GM12878 (cell line): ENCODE results near the gene PPT1. TPM values are rescaled to one million over a fixed set of nuclear protein-coding genes. Genes with fewer than 3 reads are reported as not detected.

Experiments
- ATAC-seq: fragments of 200-7000 bp; cut with Tn5 transposase; 3 replicates; pipeline ENCODE4 v1.9.1; 2020; ENCODE audit warnings: mild to moderate bottlenecking, moderate library complexity
- BruUV-seq: library from RNA; stranded (reverse); fragments of 400-500 nt; replicated peaks from 2 replicates; lab custom pipeline; 2021; lab: Mats Ljungman, UMichigan
- CTCF ChIA-PET: fragments of 300-600 bp; sonication (Branson Sonifier 250); formaldehyde crosslinking; extraction: SDS; loops from one replicate; lab custom pipeline; 2021; ENCODE audit warnings: inconsistent platforms; lab: Yijun Ruan, JAX
- POLR2A ChIA-PET: fragments of 350-600 bp; formaldehyde crosslinking; extraction: SDS; loops from one replicate; lab custom pipeline; 2021; ENCODE audit warnings: inconsistent platforms; lab: Charles Lee
- RAD21 ChIA-PET: fragments of 300-600 bp; sonication (Branson Sonifier 250); formaldehyde crosslinking; loops from one replicate; lab custom pipeline; 2023; ENCODE audit warnings: antibody characterized with exemption; ENCODE audit not compliant: unreplicated experiment; lab: Charles Lee
- SMC1A ChIA-PET: fragments of 300-600 bp; sonication (Branson Sonifier 250); formaldehyde crosslinking; loops from one replicate; lab custom pipeline; 2023; ENCODE audit not compliant: unreplicated experiment, uncharacterized antibody; lab: Charles Lee
- DNase-seq: peaks from one replicate; pipeline ENCODE4 v3.0.0-alpha.2; 2011; ENCODE audit warnings: low read depth, low spot score
- FAIRE-seq: peaks from 3 replicates; lab custom pipeline; 2011; peaks lifted over from hg19 to GRCh38; lab: Jason Lieb, UNC
- H2AFZ ChIP-seq: 2 replicates; pipeline ENCODE4 v1.6.0; 2011; ENCODE audit warnings: low read depth, low read length, control low read depth; ENCODE audit not compliant: control insufficient read depth
- H3K27ac ChIP-seq: 2 replicates; pipeline ENCODE4 v1.5.1; 2011; ENCODE audit warnings: control low read depth; ENCODE audit not compliant: control insufficient read depth, insufficient read depth
- H3K27me3 ChIP-seq, 2 experiments: replicated peaks in 1 of 2; 2 replicates each; pipeline versions ENCODE4 v1.6.0 to v1.6.1; 2011; ENCODE audit warnings: low read length in 1 of 2; ENCODE audit not compliant: control insufficient read depth in 2 of 2, insufficient read depth in 2 of 2
- H3K36me3 ChIP-seq, 2 experiments: 2 replicates each; pipeline ENCODE4 v1.5.1; 2011; ENCODE audit warnings: low read length in 1 of 2; ENCODE audit not compliant: control insufficient read depth in 2 of 2, insufficient read depth in 2 of 2
- H3K4me1 ChIP-seq: 2 replicates; pipeline ENCODE4 v1.6.1; 2011; ENCODE audit warnings: mild to moderate bottlenecking, low read length, moderate library complexity, mixed read lengths; ENCODE audit not compliant: control insufficient read depth, insufficient read depth
- H3K4me2 ChIP-seq: 2 replicates; pipeline ENCODE4 v1.6.0; 2011; ENCODE audit warnings: control low read depth; ENCODE audit not compliant: control insufficient read depth, insufficient read depth
- H3K4me3 ChIP-seq: fragments of 200-600 bp; sonication (generic); 2 replicates; pipeline ENCODE4 v1.5.1; 2016
- H3K79me2 ChIP-seq: 2 replicates; pipeline ENCODE4 v1.6.0; 2011; ENCODE audit warnings: low read length; ENCODE audit not compliant: control insufficient read depth, insufficient read depth
- H3K9ac ChIP-seq: 2 replicates; pipeline ENCODE4 v1.8.0; 2011; ENCODE audit warnings: low read length, control low read depth, mixed read lengths; ENCODE audit not compliant: control insufficient read depth, insufficient read depth
- H3K9me3 ChIP-seq: replicated peaks from 3 replicates; pipeline ENCODE4 v1.5.1; 2011; ENCODE audit warnings: mild to moderate bottlenecking, low read length; ENCODE audit not compliant: control insufficient read depth, insufficient read depth
- H4K20me1 ChIP-seq: 2 replicates; pipeline ENCODE4 v1.6.0; 2011; ENCODE audit not compliant: control insufficient read depth, insufficient read depth
- ASH2L ChIP-seq: fragments of 300-600, 200-600 bp; sonication (generic); IDR thresholded peaks from 2 replicates; pipeline ENCODE4 v1.6.1; 2017; ENCODE audit warnings: low read depth, mild to moderate bottlenecking, borderline replicate concordance
- BHLHE40 ChIP-seq, 2 experiments: fragments of 450-650 bp in 1 of 2; IDR thresholded peaks; 2 replicates each; pipeline ENCODE4 v1.6.1; 2011 to 2017; ENCODE audit warnings: low read depth in 2 of 2, borderline replicate concordance in 1 of 2, improper control_type of control experiment in 1 of 2, low read length in 1 of 2, mild to moderate bottlenecking in 1 of 2
- CUX1 ChIP-seq: IDR thresholded peaks from 2 replicates; pipeline ENCODE4 v1.6.1; 2012; ENCODE audit warnings: improper control_type of control experiment, low read depth, low read length; ENCODE audit not compliant: insufficient replicate concordance
- MXI1 ChIP-seq: fragments of 150-350 bp; IDR thresholded peaks from 2 replicates; pipeline ENCODE4 v1.6.1; 2011; ENCODE audit warnings: low read depth, mild to moderate bottlenecking, inconsistent platforms, low read length, improper control_type of control experiment
- NRF1 ChIP-seq: conservative IDR thresholded peaks from 2 replicates; pipeline ENCODE4 v1.6.1; 2011; ENCODE audit warnings: mild to moderate bottlenecking, low read depth, low read length, improper control_type of control experiment
- STAT1 ChIP-seq: fragments of 450-650 bp; conservative IDR thresholded peaks from 2 replicates; pipeline ENCODE4 v1.6.1; 2014; ENCODE audit warnings: antibody characterized with exemption, mild to moderate bottlenecking
- ZNF24 ChIP-seq: fragments of 450-650 bp; IDR thresholded peaks from 2 replicates; pipeline ENCODE4 v1.6.1; 2017; ENCODE audit warnings: antibody characterized with exemption, mild to moderate bottlenecking
- WGBS: methylation state at CpG from one replicate; pipeline ENCODE4 v1.1.6; 2016; ENCODE audit warnings: low lambda C conversion rate; ENCODE audit not compliant: insufficient replicate concordance, insufficient coverage; ENCODE audit errors: missing lambda C conversion rate; 5-methylcytosine and 5-hydroxymethylcytosine counted together
- in situ Hi-C: fragments of 300-500 bp; cut with MboI; formaldehyde crosslinking; loops from 9 replicates; pipeline ENCODE4 v1.14.3; 2018; ENCODE audit warnings: mixed read lengths
- intact Hi-C: fragments of 100-400 bp; cut with micrococcal nuclease; formaldehyde crosslinking; loops from one replicate; pipeline ENCODE4 v1.14.2; 2022; ENCODE audit not compliant: unreplicated experiment
- polyA plus RNA-seq, 11 experiments: library from polyadenylated mRNA; depleted of rRNA in 4 of 11; unstranded in 6 of 11; stranded (reverse) in 5 of 11; fragments of >200 nt; fragmentation: Nextera tagmentation in 4 of 11; fragmentation: Illumina TruSeq in 1 of 11; extraction: Ambion mirVana in 4 of 11; extraction: Trizol in 1 of 11; gene quantifications; 1 replicate in 1 of 11; 2 replicates in 10 of 11; pipeline versions ENCODE4 v1.2.1 to v1.2.3, GENCODE V29; 2011 to 2016; ENCODE audit warnings: inconsistent platforms in 2 of 11, missing spikeins in 2 of 11, low read depth in 1 of 11
- total RNA-seq, 4 experiments: library from RNA; depleted of rRNA in 3 of 4; stranded (reverse); fragments of >200 nt in 3 of 4; fragmentation: Illumina TruSeq in 1 of 4; extraction: Trizol in 1 of 4; gene quantifications; 2 replicates each; pipeline versions ENCODE4 v1.2.1 to v1.2.3, GENCODE V29; 2013 to 2021

The PPT1 gene
- total and polyA plus RNA-seq, 10 of the 15 experiments (the other 5 are each of a cell fraction or from before 2014, with no cell fraction given) = 50.4 to 147 (median 103) TPM

GRCh38 chr1:40141878-40142535, 45.0 kb upstream of the PPT1 start:
- Histone ChIP-seq H3K4me3 (no peak overlapping the region), H4K20me1 (no peaks in the 10 kb centered on the region), H3K4me1 (no peaks in the 10 kb centered on the region), H3K36me3 (no peaks in the 10 kb centered on the region), H3K4me2 (no peak overlapping the region), H3K27me3 (no peaks in the 10 kb centered on the region; a peak in 1 of 4 replicates), H2AFZ (no peak overlapping the region), H3K9ac (no peak overlapping the region), H3K79me2 (no peaks in the 10 kb centered on the region), H3K27ac (no peak overlapping the region), H3K9me3 (no peaks in the 10 kb centered on the region)
- intact Hi-C loops = no loop called here
- no peak for DNase-seq
- BruUV-seq = no TSS peak
- SMC1A ChIA-PET = interaction anchor here (0.8 to 5.0 kb wide), 10 partner anchors 11 to 297 kb away, joined by 3 to 115 read pairs (median 4); no protein-coding TSS in a partner anchor
- WGBS = 53% methylated on average over 2 of the region's 2 CpGs
- CTCF ChIA-PET = interaction anchor here (1.0 to 7.2 kb wide), 9 partner anchors 10 to 390 kb away, joined by 3 to 247 read pairs (median 7); partner anchors contain the start of gene ZNF684
- no peak for TF ChIP-seq ZNF24
- no peak for TF ChIP-seq BHLHE40 (IDR thresholded peaks at IDR 0.05; ENCODE audit: borderline replicate concordance in 1 of 2, low read depth in 2 of 2, low read length in 1 of 2)
- no peak for TF ChIP-seq CUX1
- TF ChIP-seq ASH2L = no peak
- TF ChIP-seq STAT1 = no peak
- no peak for TF ChIP-seq NRF1
- TF ChIP-seq MXI1 = no peak
- no peak for ATAC-seq
- no peak for FAIRE-seq
- RAD21 ChIA-PET = interaction anchor here (1.2 to 5.7 kb wide), 3 partner anchors 11 to 263 kb away, joined by 3 to 151 read pairs (median 7); no protein-coding TSS in a partner anchor
- POLR2A ChIA-PET = interaction anchor here (0.6 to 0.8 kb wide), 2 partner anchors 45 to 59 kb away, joined by 3 to 4 read pairs; no protein-coding TSS in a partner anchor
- in situ Hi-C loops = no loop called here
